GM21367 (cell line): ENCODE data around the gene PLD1.
"Not testable (repeated sequence)": the region's sequence is repeated elsewhere in the genome, so short reads cannot be mapped to it uniquely, and the experiment has no call there.

Experiments used
- ATAC-seq: cut with Tn5 transposase; IDR thresholded peaks from one replicate; pipeline ENCODE4 v1.9.1; 2021; ENCODE audit not compliant: unreplicated experiment

Gene PLD1

GRCh38 chr3:171565481-171566058 is 244.7 kb downstream of the PLD1 start:
- ATAC-seq: no peak

GRCh38 chr3:171564748-171565480 is 245.4 kb downstream of the PLD1 start:
- ATAC-seq: no peak

- no peak for ATAC-seq
These were observed 247.0 kb downstream of the PLD1 start for GRCh38 chr3:171563298-171563697.

DNA sequence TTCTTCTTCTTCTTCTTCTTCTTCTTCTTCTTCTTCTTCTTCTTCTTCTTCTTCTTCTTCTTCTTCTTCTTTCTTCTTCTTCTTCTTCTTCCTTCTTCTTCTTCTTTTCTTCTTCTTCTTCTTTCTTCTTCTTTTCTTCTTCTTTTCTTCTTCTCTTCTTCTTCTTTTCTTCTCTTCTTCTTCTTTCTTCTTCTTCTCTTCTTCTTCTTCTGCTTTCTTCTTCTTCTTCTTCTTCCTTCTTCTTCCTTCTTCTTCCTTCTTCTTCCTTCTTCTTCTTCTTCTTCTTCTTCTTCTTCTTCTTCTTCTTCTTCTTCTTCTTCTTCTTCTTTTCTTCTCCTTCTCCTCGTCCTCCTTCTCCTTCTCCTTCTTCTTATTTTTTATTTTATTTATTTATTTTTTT is 247.8 kb downstream of the PLD1 start:
- not testable (repeated sequence) for ATAC-seq

DNA sequence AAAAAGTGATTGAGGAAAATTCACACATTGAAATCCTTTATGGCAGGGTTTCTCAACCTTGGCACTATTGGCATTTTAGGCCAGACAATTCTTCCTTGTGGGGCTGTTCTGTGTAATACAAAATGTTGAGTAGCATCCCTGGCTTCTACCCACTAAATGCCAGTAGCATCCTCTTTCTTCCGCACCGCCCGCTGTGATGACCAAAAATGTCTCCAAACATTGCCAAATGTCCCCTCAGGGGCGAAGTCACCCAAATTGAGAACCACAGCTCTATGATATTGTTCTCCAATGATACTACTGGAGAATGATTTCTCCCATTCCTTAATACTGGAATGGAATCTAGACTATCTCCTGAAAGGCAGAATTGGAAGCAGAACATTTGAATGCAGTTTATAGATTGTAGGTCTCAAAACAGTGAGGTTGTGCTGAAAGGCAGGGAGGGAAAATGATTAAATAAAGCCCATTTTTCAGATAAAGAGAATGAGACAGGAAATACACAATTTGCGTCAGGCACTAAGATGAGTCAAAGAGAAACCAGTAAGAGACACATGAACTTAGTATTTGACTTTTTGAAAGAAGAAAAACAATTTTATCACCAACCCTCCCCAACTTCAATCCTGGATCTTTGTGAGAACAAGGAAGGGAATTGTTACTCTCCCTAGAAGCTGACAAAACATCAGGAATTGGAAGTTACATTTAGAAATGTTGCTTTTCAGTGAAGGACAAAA is 248.5 kb downstream of the PLD1 start:
- ATAC-seq: peak; percentile 57

DNA sequence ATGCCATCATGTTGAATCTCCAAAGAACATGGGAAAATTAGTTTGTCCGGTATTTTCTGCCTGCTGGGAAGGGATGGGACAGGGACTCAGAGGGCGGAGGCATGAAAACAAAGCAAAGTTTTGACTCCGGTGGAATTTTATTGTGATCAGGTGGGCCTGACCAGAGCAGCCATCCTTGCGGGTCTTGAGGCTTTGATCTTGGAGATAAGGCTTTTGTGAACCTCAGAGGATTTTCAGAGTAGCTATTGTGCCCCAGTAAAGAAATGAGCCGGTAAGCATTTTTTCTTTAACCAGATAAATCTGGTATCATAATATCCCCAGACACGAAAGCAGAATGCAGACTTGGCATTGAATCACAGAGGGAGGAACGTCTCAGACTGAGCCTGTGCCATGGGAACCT is 250.7 kb downstream of the PLD1 start:
- ATAC-seq: no peak

DNA sequence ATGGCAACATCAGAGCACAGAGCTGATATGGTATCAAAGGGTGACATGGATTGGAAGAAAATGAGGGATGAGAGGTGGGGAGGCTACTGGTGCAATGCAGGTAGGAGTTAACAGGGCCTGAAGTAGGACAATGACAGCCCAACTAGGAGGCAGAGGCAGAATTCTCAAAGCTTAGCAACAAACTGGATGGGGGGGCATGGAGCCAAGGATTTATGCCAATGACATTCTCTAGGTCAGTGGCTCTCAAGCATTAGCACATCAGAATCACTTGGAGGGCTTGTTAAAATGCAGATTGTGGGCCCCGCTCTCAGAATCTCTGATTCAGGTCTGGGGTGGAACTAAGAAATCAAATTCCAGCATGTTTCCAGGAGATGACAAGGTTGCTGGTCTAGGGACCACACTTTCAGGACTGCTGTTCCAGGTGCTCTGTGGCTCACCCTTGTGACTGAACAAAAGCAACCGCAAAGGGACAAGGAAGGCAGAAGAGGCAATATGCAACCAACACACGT is 252.0 kb downstream of the PLD1 start:
- no peak for ATAC-seq

GRCh38 chr3:171557173-171557572 is 253.1 kb downstream of the PLD1 start:
- no peak for ATAC-seq

DNA sequence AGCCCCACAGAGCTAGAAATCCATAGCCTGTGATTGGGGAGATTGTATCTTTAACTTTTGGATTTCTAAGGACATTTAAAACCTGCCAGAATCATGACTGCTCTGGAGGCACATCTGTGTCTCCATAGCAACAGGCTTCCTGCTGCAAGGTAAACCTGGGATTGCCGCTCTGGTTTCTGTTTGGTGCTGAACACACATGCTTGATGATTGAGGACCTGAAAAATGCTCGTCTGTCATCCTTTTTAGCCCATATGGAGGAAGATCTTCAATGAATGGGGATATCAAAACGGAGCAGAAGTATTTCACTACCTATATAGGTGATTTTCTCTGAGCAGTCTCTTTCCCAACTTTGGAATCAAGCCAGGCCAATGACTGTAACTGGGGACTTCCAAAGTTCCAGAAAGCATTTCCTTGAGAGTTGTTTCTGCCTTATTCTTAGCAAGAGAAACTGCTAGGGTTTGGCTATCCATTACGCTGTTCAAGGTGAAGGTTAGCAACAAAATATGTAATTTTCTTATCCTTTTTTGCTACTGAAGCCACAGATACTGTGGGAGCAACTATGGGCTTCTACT is 253.6 kb downstream of the PLD1 start:
- no peak for ATAC-seq

- no peak for ATAC-seq
These were observed 254.1 kb downstream of the PLD1 start for GRCh38 chr3:171556148-171556547.

- ATAC-seq: no peak
These were observed 257.2 kb downstream of the PLD1 start for GRCh38 chr3:171553086-171553485.

DNA sequence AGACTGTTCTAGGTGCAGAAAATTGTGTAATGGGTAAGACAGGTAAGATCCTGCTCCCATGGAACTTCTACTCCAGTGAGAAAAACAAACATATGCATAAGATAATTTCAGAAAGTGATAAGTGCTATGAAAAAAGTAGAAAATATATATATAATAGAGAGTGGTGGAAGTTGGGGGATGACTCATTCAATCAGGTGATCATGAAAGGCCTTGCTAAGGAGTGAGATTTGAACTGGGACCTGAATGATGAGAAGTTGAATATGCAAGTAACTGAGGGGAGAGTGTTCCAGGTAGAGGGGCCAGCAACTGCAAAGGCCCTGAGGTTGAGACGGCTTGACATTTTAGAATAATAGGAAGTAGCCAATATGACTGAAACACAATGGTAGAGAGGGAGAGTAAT is 257.8 kb downstream of the PLD1 start:
- no peak for ATAC-seq

- ATAC-seq: no peak
These were observed 259.0 kb downstream of the PLD1 start for GRCh38 chr3:171551296-171551695.
